HK-2 (cell line): ENCODE measurements around the gene CFAP100.

Experiments
- DNase-seq: peaks from one replicate; pipeline ENCODE4 v3.0.0-alpha.2; 2018; ENCODE audit not compliant: unreplicated experiment

CFAP100 gene

GRCh38 chr3:126394179-126394976, at the start of gene CFAP100:
CFAP100 (plus strand) TSS chr3:126394909; CDS start chr3:126396001, 1,092 bp downstream.
- no peak for DNase-seq

- DNase-seq, result no peak
These were observed 49.5 kb upstream of the CFAP100 start for GRCh38 chr3:126345231-126345630.

DNA sequence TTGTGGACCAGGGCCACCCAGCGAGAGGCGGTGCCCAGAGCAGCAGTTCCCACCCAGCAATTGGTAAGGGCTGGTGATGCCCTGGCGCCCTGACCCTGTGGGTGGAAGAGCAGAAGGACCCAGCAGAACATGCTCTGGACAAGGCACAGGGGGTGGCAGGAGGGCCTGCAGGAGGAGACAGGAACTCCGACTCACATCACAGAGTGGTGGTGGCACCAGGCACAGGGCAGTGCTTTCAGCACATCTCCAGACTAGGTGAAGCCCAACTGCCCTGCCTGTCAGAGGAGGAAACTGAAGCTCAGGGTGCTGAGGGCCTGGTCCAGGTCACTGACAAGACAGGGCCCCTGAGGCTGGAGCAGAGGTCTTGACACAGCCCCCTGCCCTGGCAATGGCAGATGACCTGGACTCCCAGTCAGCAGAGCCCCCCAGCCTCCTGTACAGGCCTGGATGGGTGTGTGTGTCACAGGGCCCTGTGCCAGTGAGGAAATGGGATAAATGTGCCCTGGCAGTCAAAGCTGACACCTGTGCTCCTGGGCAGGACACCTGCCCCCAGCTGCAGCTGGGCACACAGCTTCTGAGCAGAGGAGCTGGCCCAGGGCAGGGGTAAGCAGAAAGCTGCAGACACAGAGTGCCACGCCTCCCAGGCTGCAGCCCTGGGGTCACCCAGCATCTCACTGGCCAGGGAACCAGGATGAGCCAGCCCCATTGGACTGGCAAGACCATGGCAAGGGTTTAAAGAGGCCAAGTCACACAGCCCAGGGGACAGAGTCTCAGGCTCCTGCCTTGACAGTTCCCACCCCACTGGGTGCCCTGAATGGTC, 48.9 kb upstream of the CFAP100 start:
- DNase-seq, result no peak

DNA sequence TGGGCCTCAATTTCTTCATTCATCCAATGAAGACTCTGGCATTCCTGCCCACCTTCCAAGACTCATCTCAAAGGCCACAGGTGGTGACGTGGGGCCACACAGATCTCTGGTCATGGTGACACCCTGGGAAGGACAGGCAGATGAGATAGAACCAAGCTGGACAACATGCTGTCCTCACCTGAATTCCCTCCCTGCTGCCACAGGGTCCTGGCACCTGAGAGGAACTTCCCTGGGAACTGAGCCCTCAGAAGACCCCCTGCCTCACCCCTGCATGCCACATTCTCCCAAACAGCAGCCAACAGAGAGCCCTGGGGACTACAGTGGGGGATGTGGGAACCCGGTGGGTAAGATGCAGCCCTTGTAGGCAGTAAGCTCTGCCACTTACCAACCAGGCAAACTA, 48.2 kb upstream of the CFAP100 start:
- no peak for DNase-seq

GRCh38 chr3:126347543-126348161, 47.1 kb upstream of the CFAP100 start:
- DNase-seq, result no peak

- DNase-seq, result no peak
These were observed 46.3 kb upstream of the CFAP100 start for GRCh38 chr3:126348308-126348920.

GRCh38 chr3:126349071-126349470, 45.6 kb upstream of the CFAP100 start:
- DNase-seq, result no peak

- DNase-seq, result no peak
These were observed 44.9 kb upstream of the CFAP100 start for GRCh38 chr3:126349611-126350501.

DNA sequence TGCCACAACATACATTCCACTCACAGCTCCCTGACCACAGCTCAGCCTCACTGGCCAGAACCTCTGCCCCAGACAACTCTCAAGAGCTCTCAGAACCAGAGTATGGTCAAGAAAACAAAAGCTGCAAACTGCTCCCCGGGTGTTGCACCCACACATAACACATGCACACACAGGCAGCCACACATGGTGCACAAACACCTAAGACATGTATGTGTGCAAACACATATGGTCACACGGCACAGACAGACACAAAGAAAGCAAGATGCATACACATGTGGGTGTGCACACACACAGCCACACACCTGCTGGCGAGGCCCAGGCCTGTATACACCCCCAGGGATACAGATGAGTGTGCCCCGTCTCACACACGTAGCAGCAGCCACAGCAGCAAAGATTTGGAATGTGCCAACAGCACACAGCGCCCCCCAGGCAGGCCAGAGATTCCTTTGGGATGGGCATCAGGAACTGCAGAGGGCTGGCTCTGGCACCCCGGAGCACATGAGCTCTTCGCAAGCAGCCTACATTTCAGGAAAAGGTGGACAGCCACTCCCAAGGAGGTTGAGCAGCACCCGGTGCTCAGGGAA, 44.1 kb upstream of the CFAP100 start:
- no peak for DNase-seq

GRCh38 chr3:126351086-126351770, 43.5 kb upstream of the CFAP100 start:
- no peak for DNase-seq

DNA sequence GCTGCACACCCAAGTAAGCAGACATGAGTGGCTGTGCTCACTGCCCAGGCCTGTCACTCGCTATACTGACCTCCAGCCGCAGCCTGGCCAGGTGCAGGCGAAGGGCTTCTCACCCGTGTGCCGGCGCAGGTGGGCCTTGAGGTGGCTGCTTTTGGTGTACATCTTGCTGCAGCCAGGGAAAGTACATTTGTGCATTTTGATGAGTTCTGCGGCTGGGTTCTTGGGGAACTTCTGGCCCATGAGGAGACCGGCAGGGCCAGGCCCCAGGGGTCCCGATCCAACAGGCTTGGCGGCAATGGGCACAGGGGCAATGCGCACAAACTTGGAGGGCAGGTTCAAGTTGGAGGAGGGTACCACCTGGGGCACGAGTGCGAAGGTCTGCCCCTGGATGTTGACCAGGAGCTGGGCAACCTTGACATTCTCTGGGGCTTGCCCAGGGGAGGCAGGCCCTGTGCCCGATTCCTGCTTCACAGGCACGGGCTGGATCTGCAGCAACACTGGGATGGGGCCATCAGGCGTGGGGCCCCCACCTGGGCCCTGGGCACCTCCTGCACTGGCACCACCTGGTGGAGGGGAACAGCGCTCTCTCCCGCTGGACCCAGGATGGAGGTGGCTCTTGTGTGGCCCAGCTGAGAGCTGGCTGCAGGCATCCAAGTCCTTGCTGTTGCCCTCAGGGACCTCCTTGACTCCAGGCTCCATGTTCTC, 42.8 kb upstream of the CFAP100 start:
- DNase-seq, result no peak

GRCh38 chr3:126352476-126353454, 41.9 kb upstream of the CFAP100 start:
- DNase-seq, result no peak

DNA sequence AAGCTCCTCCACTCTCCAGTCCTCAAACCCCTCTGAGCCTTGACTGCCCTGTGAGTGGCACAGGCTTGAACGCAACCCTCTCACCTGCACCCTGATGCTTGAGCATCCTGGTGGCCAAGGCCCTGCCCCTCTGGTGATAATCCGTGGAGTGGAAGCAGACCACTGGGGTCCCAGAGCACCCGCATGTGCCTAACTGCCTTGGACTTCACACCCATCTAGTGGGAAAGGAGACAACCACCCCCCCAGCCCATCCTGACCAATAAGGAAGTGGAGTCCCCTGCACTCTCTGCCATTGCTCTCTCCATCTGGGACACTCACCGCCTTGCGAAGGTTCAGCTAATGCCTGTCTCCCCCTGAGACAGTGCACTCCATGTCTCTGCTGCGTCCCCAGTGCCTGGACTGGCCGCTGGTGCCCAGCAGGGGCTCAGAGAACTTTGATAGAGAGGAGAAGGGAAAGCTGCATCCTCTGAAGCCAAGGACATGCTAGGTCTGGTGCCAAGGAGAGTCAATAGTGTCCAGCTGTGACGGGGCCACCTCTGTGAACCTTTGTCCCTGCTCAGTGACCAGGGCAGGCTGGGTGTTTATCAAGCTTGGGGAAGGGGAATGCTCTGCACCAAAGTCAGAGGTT, 40.9 kb upstream of the CFAP100 start:
- DNase-seq, result no peak

DNA sequence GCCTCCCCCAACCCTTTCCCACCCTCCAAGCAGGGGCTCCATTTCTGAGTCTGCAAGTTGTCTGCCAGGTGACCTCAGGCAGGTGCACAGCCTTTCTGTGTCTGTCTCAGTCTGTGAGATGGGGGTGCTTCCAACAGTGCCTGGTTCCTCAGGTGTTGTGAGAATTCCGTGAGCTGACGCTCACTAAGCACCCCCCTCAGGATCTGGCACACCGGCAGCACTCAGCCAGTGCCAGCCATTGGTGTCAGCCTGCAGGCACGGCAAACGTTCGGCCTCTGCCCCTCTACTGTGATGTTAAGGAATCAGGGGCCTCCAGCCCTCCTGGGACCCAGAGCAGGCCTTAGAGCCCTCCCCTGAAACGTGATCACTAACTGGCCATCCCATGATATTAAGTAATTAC, 39.9 kb upstream of the CFAP100 start:
- no peak for DNase-seq

GRCh38 chr3:126355251-126355650, 39.5 kb upstream of the CFAP100 start:
- no peak for DNase-seq

DNA sequence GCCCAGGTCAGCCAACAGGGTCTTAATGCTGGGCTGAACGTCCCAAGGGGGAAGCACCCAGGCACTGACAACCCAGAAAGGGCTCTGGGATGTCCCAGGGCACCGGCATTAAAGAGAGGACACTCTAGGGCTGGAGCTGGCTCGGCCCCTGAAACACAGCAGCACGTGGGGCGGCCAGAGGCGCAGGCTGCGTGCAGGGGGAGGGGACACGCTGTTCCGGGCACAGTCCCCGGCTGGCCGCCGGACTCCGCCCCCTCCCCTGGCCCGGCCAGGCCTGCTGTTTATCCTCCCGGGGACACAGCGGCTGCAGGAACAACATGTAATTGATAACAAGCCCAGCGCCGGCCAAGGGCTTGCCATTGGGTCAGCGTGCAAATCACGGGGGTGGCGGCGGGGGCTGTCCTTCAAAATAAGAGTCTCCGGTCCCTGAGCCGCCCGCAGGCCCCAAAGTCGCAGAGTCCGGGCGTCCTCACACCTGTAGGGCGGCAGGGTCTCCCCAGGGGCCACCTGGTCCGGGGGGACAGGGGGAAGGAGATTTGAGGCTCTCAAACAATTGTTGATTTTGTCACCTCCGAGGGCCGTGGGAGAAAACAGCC, 38.8 kb upstream of the CFAP100 start:
- peak; percentile 35 for DNase-seq
